ENCODE data around the gene TSACC. TPM values are rescaled to one million over a fixed set of nuclear protein-coding genes. Genes with fewer than 3 reads are reported as not detected.
A peak's percentile ranks its signal among the peaks of the same experiment; 100 is the strongest.

Gene TSACC
- not detected in 2 replicates for total RNA-seq
- long read RNA-seq, result 0 reads

DNA sequence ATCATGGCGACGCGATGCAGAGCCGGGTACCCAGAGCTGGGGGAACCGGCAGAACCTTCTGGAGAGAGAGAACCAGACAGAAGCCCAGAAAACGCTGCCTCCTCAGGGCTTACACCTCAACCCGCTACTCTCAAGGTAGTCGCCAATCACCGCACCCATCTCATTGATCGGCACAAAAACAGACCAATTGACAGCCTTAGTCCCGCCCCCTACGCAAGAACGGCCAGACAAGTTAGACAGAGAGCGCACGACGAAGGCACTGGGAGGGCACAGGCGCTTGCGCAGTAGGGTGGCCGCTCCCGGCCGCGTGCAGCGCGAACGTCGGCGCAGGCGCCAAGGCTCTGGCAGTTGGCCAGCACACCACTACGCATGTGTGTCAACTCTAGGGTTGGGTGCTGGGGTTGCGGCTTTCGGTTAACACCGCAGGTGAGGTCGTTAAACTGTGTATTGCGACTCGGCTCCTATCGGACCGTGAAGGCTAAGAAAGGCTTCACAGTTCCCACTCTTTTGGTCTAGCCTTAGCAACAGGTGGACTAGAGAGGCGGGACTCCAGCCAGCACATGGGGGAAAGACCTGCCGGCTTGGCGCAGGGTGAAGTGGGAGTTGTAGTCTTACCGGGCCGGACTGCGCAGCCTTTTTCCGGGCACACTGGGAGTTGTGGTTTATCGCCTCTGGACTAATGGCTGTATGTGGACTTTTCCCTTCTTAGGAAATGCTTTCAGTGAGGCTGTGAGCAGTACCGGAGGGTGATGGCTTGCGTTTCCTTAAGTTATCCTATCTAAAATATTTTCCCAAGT, at the start of gene TSACC, which contains the start of gene CCT3:
Gene TSACC, plus strand, starts transcription at position 347 of the 797 bp plus-strand sequence. CDS start 1,232 bp downstream, outside the sequence.
Gene CCT3, minus strand, starts transcription at position 113 of the 797 bp plus-strand sequence. Its CDS starts 108 bp downstream, at position 5.
- Mint-ChIP-seq H3K27ac (ENCODE audit: unreplicated experiment) (peak within 1 kb of the TSS; percentile 95), H3K9me3 (ENCODE audit: unreplicated experiment) (no peaks in the 10 kb centered on the region), H3K4me3 (ENCODE audit: unreplicated experiment) (peak within 1 kb of the TSS; percentile 98), H3K4me1 (ENCODE audit: unreplicated experiment) (peaks cover 24% of the 10 kb centered on the region), H3K36me3 (ENCODE audit: unreplicated experiment) (peaks cover 12% of the 10 kb centered on the region), H3K27me3 (ENCODE audit: unreplicated experiment) (peaks cover 7% of the 10 kb centered on the region)
- TF ChIP-seq, protein P1, sequence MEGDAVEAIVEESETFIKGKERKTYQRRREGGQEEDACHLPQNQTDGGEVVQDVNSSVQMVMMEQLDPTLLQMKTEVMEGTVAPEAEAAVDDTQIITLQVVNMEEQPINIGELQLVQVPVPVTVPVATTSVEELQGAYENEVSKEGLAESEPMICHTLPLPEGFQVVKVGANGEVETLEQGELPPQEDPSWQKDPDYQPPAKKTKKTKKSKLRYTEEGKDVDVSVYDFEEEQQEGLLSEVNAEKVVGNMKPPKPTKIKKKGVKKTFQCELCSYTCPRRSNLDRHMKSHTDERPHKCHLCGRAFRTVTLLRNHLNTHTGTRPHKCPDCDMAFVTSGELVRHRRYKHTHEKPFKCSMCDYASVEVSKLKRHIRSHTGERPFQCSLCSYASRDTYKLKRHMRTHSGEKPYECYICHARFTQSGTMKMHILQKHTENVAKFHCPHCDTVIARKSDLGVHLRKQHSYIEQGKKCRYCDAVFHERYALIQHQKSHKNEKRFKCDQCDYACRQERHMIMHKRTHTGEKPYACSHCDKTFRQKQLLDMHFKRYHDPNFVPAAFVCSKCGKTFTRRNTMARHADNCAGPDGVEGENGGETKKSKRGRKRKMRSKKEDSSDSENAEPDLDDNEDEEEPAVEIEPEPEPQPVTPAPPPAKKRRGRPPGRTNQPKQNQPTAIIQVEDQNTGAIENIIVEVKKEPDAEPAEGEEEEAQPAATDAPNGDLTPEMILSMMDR (IDR thresholded peaks at IDR 0.05), result no peak
- peak; percentile 100 for DNase-seq (ENCODE audit: extremely low spot score, unreplicated experiment)

DNA sequence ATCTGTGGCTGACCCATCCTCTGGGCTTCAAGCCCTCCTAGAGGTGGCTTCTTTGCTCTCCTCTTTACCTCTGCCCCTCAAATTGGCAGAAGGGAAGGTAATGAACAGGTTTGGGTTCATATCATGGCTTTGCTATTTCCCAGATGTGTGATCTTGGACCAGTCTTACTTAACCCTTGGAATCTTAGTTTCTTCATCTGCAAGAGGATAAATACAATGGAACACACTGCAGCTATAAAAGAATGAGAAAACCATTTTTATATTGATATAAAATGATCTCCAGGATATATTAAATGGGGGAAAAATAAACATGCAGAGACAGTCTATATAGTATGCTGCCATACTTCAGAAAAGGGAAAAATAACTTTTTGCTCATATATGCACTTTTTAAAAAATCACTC, 48.5 kb upstream of the TSACC start:
- Mint-ChIP-seq H3K4me3 (ENCODE audit: unreplicated experiment) (peak overlapping the region; percentile 14), H3K9me3 (ENCODE audit: unreplicated experiment) (no peaks in the 10 kb centered on the region), H3K27ac (ENCODE audit: unreplicated experiment) (no peak overlapping the region), H3K36me3 (ENCODE audit: unreplicated experiment) (peaks cover 7% of the 10 kb centered on the region), H3K27me3 (ENCODE audit: unreplicated experiment) (no peaks in the 10 kb centered on the region), H3K4me1 (ENCODE audit: unreplicated experiment) (peaks cover 23% of the 10 kb centered on the region)
- TF ChIP-seq, protein P1 (IDR thresholded peaks at IDR 0.05), result no peak
- no peak for DNase-seq (ENCODE audit: extremely low spot score, unreplicated experiment)

DNA sequence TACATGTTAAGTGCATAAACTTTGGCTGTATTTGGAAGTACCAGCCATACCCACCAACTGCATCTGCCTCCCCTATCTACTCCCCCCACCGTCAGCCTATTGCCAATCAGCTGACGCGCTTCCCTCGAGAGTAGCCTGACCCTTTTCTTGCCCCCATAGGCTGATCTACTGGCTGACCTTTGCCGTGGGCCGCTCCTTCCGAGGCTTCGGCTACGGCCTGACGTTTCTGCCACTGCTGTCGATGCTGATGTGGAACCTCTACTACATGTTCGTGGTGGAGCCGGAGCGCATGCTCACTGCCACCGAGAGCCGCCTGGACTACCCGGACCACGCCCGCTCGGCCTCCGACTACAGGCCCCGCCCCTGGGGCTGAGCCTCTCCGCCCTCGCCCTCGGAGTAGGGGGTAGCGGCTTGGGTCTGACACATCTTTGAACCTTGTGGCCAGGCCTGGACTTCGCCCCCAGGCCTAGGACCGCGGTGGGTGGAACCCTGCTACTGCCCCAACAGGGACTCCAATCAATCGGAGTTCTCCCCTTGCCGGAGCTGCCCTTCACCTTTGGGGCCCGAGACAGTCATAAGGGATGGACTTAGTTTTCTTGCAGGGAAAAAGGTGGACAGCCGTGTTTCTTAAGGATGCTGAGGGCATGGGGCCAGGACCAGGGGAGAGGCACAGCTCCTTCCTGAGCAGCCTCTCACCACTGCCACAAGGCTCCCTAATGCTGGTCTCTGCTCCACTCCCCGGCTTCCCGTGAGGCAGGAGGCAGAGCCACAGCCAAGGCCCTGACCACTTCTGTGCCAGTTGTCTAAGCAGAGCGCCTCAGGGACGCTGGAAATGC, 46.9 kb upstream of the TSACC start:
- peak overlapping the region; percentile 94 for H3K4me3 Mint-ChIP-seq (ENCODE audit: unreplicated experiment)
- H3K36me3 Mint-ChIP-seq (ENCODE audit: unreplicated experiment), result peaks cover 7% of the 10 kb centered on the region
- H3K27me3 Mint-ChIP-seq (ENCODE audit: unreplicated experiment), result no peaks in the 10 kb centered on the region
- TF ChIP-seq, protein P1 (IDR thresholded peaks at IDR 0.05), result no peak
- no peaks in the 10 kb centered on the region for H3K9me3 Mint-ChIP-seq (ENCODE audit: unreplicated experiment)
- H3K27ac Mint-ChIP-seq (ENCODE audit: unreplicated experiment), result peak overlapping the region; percentile 97
- peak; percentile 94 for DNase-seq (ENCODE audit: extremely low spot score, unreplicated experiment)
- H3K4me1 Mint-ChIP-seq (ENCODE audit: unreplicated experiment), result peaks cover 34% of the 10 kb centered on the region

GRCh38 chr1:156293098-156293434, 45.3 kb upstream of the TSACC start:
- Mint-ChIP-seq H3K4me3 (ENCODE audit: unreplicated experiment) (peak overlapping the region; percentile 40), H3K9me3 (ENCODE audit: unreplicated experiment) (no peaks in the 10 kb centered on the region), H3K27me3 (ENCODE audit: unreplicated experiment) (no peaks in the 10 kb centered on the region), H3K4me1 (ENCODE audit: unreplicated experiment) (peaks cover 34% of the 10 kb centered on the region), H3K27ac (ENCODE audit: unreplicated experiment) (no peak overlapping the region), H3K36me3 (ENCODE audit: unreplicated experiment) (peaks cover 7% of the 10 kb centered on the region)
- TF ChIP-seq, protein P1 (IDR thresholded peaks at IDR 0.05), result no peak
- DNase-seq (ENCODE audit: extremely low spot score, unreplicated experiment), result no peak

DNA sequence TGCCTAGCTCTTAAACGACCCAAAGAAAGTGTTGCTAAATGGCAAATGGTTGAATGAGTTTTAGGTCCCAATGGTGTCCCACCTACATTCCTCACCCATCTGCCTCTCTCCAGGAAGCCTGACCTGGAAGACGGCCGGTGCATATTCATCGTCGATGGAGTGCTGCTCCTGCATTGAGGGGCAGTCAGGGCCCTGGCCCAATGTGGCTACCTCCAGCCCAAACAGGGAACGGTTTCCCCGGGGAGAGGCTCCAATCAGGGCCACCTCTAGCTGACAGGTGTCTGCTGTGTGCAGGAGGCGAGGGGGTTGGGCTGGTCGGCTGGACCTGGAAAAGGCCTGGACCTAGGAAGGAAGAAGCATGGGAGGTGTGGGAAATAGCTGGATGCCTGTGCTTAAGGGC, 44.4 kb upstream of the TSACC start:
- Mint-ChIP-seq H3K4me3 (ENCODE audit: unreplicated experiment) (no peak overlapping the region), H3K36me3 (ENCODE audit: unreplicated experiment) (peaks cover 7% of the 10 kb centered on the region), H3K4me1 (ENCODE audit: unreplicated experiment) (peaks cover 34% of the 10 kb centered on the region), H3K27ac (ENCODE audit: unreplicated experiment) (no peak overlapping the region), H3K9me3 (ENCODE audit: unreplicated experiment) (no peaks in the 10 kb centered on the region), H3K27me3 (ENCODE audit: unreplicated experiment) (no peaks in the 10 kb centered on the region)
- DNase-seq (ENCODE audit: extremely low spot score, unreplicated experiment), result no peak
- TF ChIP-seq, protein P1 (IDR thresholded peaks at IDR 0.05), result no peak

Measured in osteocyte (in vitro differentiated cells).